ENCODE data around the gene ZMYND11.

- no peak for TF ChIP-seq CTCF (IDR thresholded peaks at IDR 0.05)
- no peak for TF ChIP-seq POLR2AphosphoS5 (IDR thresholded peaks at IDR 0.05; ENCODE audit: low read depth, low read length)
- TF ChIP-seq REST (IDR thresholded peaks at IDR 0.05; ENCODE audit: insufficient read depth in 1 of 2, low read depth in 2 of 2, low read length in 1 of 2), result no peak
- no peak for TF ChIP-seq SIN3A (IDR thresholded peaks at IDR 0.05; ENCODE audit: borderline replicate concordance, insufficient read depth, low read depth, low read length)
Observed at GRCh38 chr10:287814-288213, 152.6 kb downstream of the ZMYND11 start.

All from Panc1 (cell line).